ENCODE data around the gene EMSY.
"Not testable (repeated sequence)": the region's sequence is repeated elsewhere in the genome, so short reads cannot be mapped to it uniquely, and the experiment has no call there.

EMSY gene

DNA sequence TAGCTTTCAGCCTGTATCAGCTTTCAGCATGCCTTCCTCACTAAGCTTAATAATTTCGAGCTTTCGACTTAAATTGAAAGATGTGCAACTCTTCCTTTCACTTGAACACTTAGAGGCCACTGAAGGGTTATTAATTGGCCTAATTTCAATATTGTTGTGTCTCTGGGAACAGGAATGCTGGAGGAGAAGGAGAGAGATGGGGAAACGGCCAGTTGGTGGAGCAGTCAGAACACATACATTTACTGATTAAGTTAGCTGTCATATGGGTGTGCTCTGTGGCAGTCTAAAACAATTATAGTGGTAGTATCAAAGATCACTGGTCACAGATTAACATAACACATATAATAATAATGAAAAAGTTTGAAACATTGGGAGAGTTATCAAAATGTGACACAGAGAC is 119.5 kb downstream of the EMSY start:
- Histone ChIP-seq H3K36me3 (ENCODE audit: control insufficient read depth, insufficient read depth, low read length) (no peaks in the 10 kb centered on the region), H3K9me3 (ENCODE audit: control insufficient read depth, low read length) (no peaks in the 10 kb centered on the region), H3K4me1 (ENCODE audit: control insufficient read depth, insufficient read depth, low read length, poor library complexity, severe bottlenecking) (no peaks in the 10 kb centered on the region), H3K27ac (ENCODE audit: insufficient read depth, low read length, poor library complexity, severe bottlenecking) (no peak overlapping the region), H3K4me3 (ENCODE audit: insufficient read depth, low read depth, low read length, poor library complexity, severe bottlenecking) (no peak overlapping the region), H3K27me3 (replicated peaks; ENCODE audit: control insufficient read depth, insufficient read depth, low read length, poor library complexity, severe bottlenecking) (no peaks in the 10 kb centered on the region)
- no peak for DNase-seq

GRCh38 chr11:76566811-76567210 is 122.0 kb downstream of the EMSY start:
- no peak overlapping the region for H3K4me3 ChIP-seq (ENCODE audit: insufficient read depth, low read depth, low read length, poor library complexity, severe bottlenecking)
- DNase-seq, result no peak
- H3K9me3 ChIP-seq (ENCODE audit: control insufficient read depth, low read length), result no peaks in the 10 kb centered on the region
- no peaks in the 10 kb centered on the region for H3K36me3 ChIP-seq (ENCODE audit: control insufficient read depth, insufficient read depth, low read length)
- H3K4me1 ChIP-seq (ENCODE audit: control insufficient read depth, insufficient read depth, low read length, poor library complexity, severe bottlenecking), result no peaks in the 10 kb centered on the region
- H3K27me3 ChIP-seq (replicated peaks; ENCODE audit: control insufficient read depth, insufficient read depth, low read length, poor library complexity, severe bottlenecking), result no peaks in the 10 kb centered on the region
- H3K27ac ChIP-seq (ENCODE audit: insufficient read depth, low read length, poor library complexity, severe bottlenecking), result no peak overlapping the region

DNA sequence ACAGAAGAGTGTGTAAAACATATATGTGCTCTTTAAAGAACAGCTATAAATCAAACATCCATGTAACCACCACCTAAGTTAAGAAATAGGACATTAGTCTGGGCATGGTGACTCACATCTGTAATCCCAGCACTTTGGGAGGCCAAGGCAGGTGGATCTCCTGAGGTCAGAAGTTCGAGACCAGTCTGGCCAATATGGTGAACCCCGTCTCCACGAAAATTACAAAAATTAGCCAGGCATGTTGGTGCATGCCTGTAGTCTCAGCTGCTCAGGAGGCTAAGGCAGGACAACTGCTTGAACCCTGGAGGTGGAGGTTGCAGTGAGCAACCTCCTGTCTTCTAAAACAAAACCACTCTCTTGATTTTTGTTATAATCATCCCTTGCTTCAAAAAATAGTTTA is 122.4 kb downstream of the EMSY start:
- Histone ChIP-seq H3K27me3 (replicated peaks; ENCODE audit: control insufficient read depth, insufficient read depth, low read length, poor library complexity, severe bottlenecking) (no peaks in the 10 kb centered on the region), H3K27ac (ENCODE audit: insufficient read depth, low read length, poor library complexity, severe bottlenecking) (no peak overlapping the region), H3K4me3 (ENCODE audit: insufficient read depth, low read depth, low read length, poor library complexity, severe bottlenecking) (no peak overlapping the region), H3K36me3 (ENCODE audit: control insufficient read depth, insufficient read depth, low read length) (no peaks in the 10 kb centered on the region), H3K9me3 (ENCODE audit: control insufficient read depth, low read length) (no peaks in the 10 kb centered on the region), H3K4me1 (ENCODE audit: control insufficient read depth, insufficient read depth, low read length, poor library complexity, severe bottlenecking) (no peaks in the 10 kb centered on the region)
- no peak for DNase-seq

DNA sequence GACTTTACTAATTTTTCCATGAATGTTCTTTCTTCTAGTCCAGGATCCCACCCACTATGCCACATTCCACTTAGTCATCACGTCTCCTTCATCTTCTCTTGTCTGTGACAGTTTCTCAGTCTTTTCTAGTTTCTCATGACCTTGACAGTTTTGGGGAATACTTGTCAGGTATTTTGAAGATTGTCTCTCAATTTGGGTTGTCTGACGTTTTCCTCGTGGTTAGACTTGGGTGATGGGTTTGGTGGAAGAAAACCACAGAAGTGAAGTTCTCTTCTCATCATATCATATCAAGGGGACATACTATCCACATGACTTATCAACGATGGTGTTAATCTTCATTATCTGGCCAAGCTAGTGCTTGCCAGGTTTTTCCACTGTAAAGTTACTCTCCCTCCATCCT is 123.3 kb downstream of the EMSY start:
- DNase-seq, result no peak

GRCh38 chr11:76568621-76569020 is 123.8 kb downstream of the EMSY start:
- DNase-seq, result no peak
- Histone ChIP-seq H3K4me1 (ENCODE audit: control insufficient read depth, insufficient read depth, low read length, poor library complexity, severe bottlenecking) (no peaks in the 10 kb centered on the region), H3K36me3 (ENCODE audit: control insufficient read depth, insufficient read depth, low read length) (no peaks in the 10 kb centered on the region), H3K4me3 (ENCODE audit: insufficient read depth, low read depth, low read length, poor library complexity, severe bottlenecking) (no peak overlapping the region), H3K27ac (ENCODE audit: insufficient read depth, low read length, poor library complexity, severe bottlenecking) (no peak overlapping the region), H3K9me3 (ENCODE audit: control insufficient read depth, low read length) (no peaks in the 10 kb centered on the region), H3K27me3 (replicated peaks; ENCODE audit: control insufficient read depth, insufficient read depth, low read length, poor library complexity, severe bottlenecking) (no peaks in the 10 kb centered on the region)

More for the DNA sequence above, 123.3 kb downstream of the EMSY start:
- no peak overlapping the region for H3K27ac ChIP-seq (ENCODE audit: insufficient read depth, low read length, poor library complexity, severe bottlenecking)
- H3K9me3 ChIP-seq (ENCODE audit: control insufficient read depth, low read length), result no peaks in the 10 kb centered on the region
- H3K4me1 ChIP-seq (ENCODE audit: control insufficient read depth, insufficient read depth, low read length, poor library complexity, severe bottlenecking), result no peaks in the 10 kb centered on the region
- no peaks in the 10 kb centered on the region for H3K36me3 ChIP-seq (ENCODE audit: control insufficient read depth, insufficient read depth, low read length)
- no peak overlapping the region for H3K4me3 ChIP-seq (ENCODE audit: insufficient read depth, low read depth, low read length, poor library complexity, severe bottlenecking)
- no peaks in the 10 kb centered on the region for H3K27me3 ChIP-seq (replicated peaks; ENCODE audit: control insufficient read depth, insufficient read depth, low read length, poor library complexity, severe bottlenecking)

DNA sequence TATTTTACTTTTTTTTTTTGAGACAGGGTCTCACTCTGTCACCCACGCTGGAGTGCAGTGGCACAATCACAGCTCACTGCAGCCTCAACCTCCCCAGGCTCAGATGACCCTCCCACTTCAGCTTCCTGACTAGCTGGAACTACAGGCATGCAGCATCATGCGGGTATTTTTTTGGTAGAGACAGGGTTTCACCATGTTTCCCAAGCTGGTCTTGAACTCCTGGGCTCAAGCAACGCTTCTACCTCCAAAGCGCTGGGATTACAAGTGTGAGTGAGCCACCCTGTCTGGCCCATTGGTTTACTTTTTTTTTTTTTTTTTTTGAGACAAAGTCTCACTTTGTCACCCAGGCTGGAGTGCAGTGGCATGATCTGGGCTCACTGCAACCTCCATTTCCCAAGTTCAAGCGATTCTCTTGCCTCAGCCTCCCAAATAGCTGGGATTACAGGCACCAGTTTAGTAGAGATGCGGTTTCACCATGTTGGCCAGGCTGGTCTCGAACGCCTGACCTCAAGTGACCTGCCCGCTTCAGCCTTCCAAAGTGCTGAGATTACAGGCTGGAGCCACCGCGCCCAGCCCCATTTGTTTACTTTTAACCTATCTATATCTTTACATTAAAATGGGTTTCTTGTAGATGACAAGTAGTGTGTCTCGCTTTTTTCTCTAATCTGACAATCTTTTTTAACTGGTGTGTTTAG is 127.5 kb downstream of the EMSY start:
- H3K36me3 ChIP-seq (ENCODE audit: control insufficient read depth, insufficient read depth, low read length); H3K27ac ChIP-seq (ENCODE audit: insufficient read depth, low read length, poor library complexity, severe bottlenecking); H3K9me3 ChIP-seq (ENCODE audit: control insufficient read depth, low read length); H3K4me3 ChIP-seq (ENCODE audit: insufficient read depth, low read depth, low read length, poor library complexity, severe bottlenecking); DNase-seq; H3K27me3 ChIP-seq (replicated peaks; ENCODE audit: control insufficient read depth, insufficient read depth, low read length, poor library complexity, severe bottlenecking); H3K4me1 ChIP-seq (ENCODE audit: control insufficient read depth, insufficient read depth, low read length, poor library complexity, severe bottlenecking): not testable (repeated sequence)

DNA sequence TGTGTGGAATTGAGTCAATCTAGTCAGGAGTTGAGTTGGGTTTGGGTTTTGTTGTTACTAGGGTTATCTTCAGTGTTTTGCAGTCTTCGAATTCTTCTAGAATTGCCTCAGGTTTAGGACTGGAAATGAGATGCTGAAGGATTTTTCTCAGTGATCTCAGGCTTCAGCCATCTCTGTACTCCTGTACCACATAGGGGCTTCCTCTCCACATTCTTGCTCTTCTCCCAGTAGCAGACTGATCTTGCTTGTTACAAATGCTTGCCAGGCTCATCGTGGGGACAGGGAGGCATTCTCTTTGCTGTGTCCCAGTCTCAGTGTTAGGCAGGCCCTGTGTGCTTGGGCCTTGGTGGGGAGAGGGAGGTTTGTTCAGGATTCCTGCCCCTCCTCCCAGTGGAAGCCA is 129.6 kb downstream of the EMSY start:
- Histone ChIP-seq H3K27me3 (replicated peaks; ENCODE audit: control insufficient read depth, insufficient read depth, low read length, poor library complexity, severe bottlenecking) (no peaks in the 10 kb centered on the region), H3K9me3 (ENCODE audit: control insufficient read depth, low read length) (no peaks in the 10 kb centered on the region), H3K4me3 (ENCODE audit: insufficient read depth, low read depth, low read length, poor library complexity, severe bottlenecking) (no peak overlapping the region), H3K27ac (ENCODE audit: insufficient read depth, low read length, poor library complexity, severe bottlenecking) (no peak overlapping the region), H3K36me3 (ENCODE audit: control insufficient read depth, insufficient read depth, low read length) (no peaks in the 10 kb centered on the region), H3K4me1 (ENCODE audit: control insufficient read depth, insufficient read depth, low read length, poor library complexity, severe bottlenecking) (no peaks in the 10 kb centered on the region)
- no peak for DNase-seq

DNA sequence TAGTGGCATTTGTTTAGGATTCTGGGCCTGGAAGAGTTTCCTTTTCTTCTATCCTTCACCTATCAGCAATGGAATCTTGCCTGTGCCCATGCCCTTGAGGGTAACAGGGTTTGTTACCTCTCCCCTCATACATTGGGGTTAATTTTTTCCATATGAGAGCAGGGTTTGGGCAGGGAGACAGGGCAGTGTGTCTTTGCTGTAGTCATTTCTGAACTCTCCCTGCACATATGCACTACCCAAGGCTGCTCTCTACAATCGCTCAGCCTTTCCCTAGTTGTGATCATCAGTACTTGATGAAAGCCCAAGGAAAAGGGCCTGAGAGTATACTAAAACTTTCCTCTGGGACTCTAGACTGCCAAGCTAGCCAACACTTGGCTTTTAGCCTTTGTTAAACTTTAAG is 130.1 kb downstream of the EMSY start:
- Histone ChIP-seq H3K27me3 (replicated peaks; ENCODE audit: control insufficient read depth, insufficient read depth, low read length, poor library complexity, severe bottlenecking) (no peaks in the 10 kb centered on the region), H3K4me1 (ENCODE audit: control insufficient read depth, insufficient read depth, low read length, poor library complexity, severe bottlenecking) (no peaks in the 10 kb centered on the region), H3K4me3 (ENCODE audit: insufficient read depth, low read depth, low read length, poor library complexity, severe bottlenecking) (no peak overlapping the region), H3K27ac (ENCODE audit: insufficient read depth, low read length, poor library complexity, severe bottlenecking) (no peak overlapping the region), H3K36me3 (ENCODE audit: control insufficient read depth, insufficient read depth, low read length) (no peaks in the 10 kb centered on the region), H3K9me3 (ENCODE audit: control insufficient read depth, low read length) (no peaks in the 10 kb centered on the region)
- DNase-seq, result no peak

DNA sequence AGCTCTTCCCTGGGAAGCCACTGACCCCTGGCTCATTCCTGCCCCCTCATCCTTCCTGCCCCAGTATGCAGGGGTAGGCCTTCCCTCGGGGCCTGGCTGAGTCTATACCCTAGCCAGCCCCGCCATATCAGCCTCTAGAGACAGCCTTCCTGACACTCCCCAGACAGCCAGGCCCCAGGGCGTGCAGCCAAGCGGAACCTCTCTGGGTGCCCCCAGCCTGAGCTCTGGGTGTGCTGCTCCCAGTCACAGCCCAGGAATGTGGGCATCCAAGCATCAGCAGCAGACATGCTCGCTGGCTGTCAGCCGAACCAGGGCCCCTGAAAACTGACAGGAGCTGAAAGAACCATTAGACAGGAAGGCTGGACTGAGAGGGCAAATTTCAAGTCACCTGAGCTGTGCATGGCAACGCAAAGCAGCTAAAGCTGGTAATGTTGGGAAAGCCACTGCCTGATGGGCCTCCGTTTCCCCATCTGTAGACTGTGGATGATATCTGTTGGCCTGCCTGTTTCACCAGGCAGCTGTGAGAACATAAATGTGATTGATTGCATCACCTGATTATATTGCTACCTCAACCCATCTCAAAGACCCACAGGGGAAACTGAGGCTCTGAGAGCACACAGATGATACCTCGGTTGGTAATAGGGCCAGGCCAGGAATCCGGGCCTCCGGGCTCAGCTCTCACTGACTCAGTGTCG is 132.6 kb downstream of the EMSY start:
- no peak overlapping the region for H3K4me3 ChIP-seq (ENCODE audit: insufficient read depth, low read depth, low read length, poor library complexity, severe bottlenecking)
- H3K9me3 ChIP-seq (ENCODE audit: control insufficient read depth, low read length), result no peaks in the 10 kb centered on the region
- no peaks in the 10 kb centered on the region for H3K27me3 ChIP-seq (replicated peaks; ENCODE audit: control insufficient read depth, insufficient read depth, low read length, poor library complexity, severe bottlenecking)
- H3K36me3 ChIP-seq (ENCODE audit: control insufficient read depth, insufficient read depth, low read length), result no peaks in the 10 kb centered on the region
- no peak for DNase-seq
- H3K27ac ChIP-seq (ENCODE audit: insufficient read depth, low read length, poor library complexity, severe bottlenecking), result no peak overlapping the region
- H3K4me1 ChIP-seq (ENCODE audit: control insufficient read depth, insufficient read depth, low read length, poor library complexity, severe bottlenecking), result no peaks in the 10 kb centered on the region

GRCh38 chr11:76577921-76578653 is 133.3 kb downstream of the EMSY start:
- H3K4me1 ChIP-seq (ENCODE audit: control insufficient read depth, insufficient read depth, low read length, poor library complexity, severe bottlenecking), result no peaks in the 10 kb centered on the region
- no peak overlapping the region for H3K4me3 ChIP-seq (ENCODE audit: insufficient read depth, low read depth, low read length, poor library complexity, severe bottlenecking)
- no peak for DNase-seq
- H3K9me3 ChIP-seq (ENCODE audit: control insufficient read depth, low read length), result no peaks in the 10 kb centered on the region
- no peaks in the 10 kb centered on the region for H3K27me3 ChIP-seq (replicated peaks; ENCODE audit: control insufficient read depth, insufficient read depth, low read length, poor library complexity, severe bottlenecking)
- no peaks in the 10 kb centered on the region for H3K36me3 ChIP-seq (ENCODE audit: control insufficient read depth, insufficient read depth, low read length)
- H3K27ac ChIP-seq (ENCODE audit: insufficient read depth, low read length, poor library complexity, severe bottlenecking), result no peak overlapping the region

All from effector memory CD4-positive, alpha-beta T cell (primary cell).